Adrenal gland (tissue), 5 donors: ENCODE measurements around the gene SPAG16.

Source experiments
- CTCF ChIP-seq, 6 experiments: fragments of 450-650 bp in 4 of 6; fragments of 200-600 bp in 2 of 6; sonication (generic) in 1 of 6; IDR thresholded peaks; 1 replicate in 5 of 6; 2 replicates in 1 of 6; pipeline versions ENCODE4 v1.5.1 to v1.8.0; 2016 to 2021; ENCODE audit warnings: antibody characterized with exemption in 6 of 6, mild to moderate bottlenecking in 2 of 6, moderate library complexity in 1 of 6
- POLR2A ChIP-seq, 2 donors: fragments of 450-650 bp; IDR thresholded peaks; one replicate each; pipeline ENCODE4 v1.6.1; 2017; ENCODE audit warnings: antibody characterized with exemption in 2 of 2, mild to moderate bottlenecking in 2 of 2, moderate library complexity in 1 of 2
- donor health status: DM: no; HTN: no; CAD: no.

DNA sequence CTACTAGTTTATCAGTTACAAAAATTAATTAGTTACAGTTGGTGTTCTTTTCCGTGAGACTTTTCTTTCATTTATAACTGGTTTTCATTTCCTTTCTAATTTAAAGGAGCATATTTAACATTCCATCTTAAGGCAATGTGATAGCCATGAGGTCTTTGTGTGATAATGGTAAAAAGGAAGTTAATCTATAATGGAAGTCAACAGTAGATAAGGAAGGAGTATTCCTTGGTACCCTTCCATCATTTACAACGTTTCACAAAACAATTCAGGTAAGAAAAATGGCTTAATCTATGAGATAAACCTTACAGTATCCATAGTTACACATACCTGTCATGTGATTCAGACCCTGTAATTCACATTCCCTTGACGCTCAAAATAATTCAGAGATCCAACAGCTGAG, 601.2 kb downstream of the SPAG16 start:
- TF ChIP-seq POLR2A (IDR thresholded peaks at IDR 0.05), result no peak
- TF ChIP-seq CTCF (IDR thresholded peaks at IDR 0.05), result no peak
